ENCODE data around the gene SDK2. TPM values are rescaled to one million over a fixed set of nuclear protein-coding genes. Genes with fewer than 3 reads are reported as not detected.

The SDK2 gene
- total RNA-seq, 6 experiments from 2014 or later = 0.11 to 0.46 (median 0.25) TPM

DNA sequence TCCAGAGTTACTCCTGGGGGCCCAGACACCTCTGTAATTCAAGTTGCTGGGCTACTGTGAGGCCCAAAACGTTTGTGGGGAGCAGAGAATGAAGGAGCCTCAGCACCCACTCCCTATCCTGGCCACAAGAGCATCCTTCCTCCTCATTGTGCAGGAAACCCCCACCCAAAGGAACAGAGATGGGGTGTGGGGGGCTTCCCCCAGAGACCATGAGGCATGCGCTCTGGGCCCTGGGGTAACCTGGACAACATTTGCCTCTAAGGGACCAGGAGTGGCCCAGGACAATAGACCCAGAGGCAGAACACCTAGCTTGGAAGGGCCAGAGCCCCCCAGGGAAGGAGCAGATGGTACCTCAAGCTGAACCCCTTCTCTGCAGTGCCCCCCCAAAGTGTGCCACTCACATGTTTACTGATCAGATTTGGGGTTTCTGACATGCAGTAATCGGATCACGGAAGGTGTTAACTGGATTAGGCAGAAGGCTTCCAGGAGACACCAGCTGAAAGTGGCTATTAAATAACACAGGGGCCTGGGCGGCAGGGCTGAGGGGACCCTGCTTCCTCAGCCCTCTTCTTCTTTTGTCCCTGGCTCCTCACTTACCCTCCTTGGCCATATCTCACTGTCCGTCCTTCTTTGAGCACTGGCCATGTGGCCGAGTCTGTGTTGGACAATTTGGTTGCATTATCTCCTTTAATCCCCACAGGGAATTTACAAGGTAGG, 50.8 kb downstream of the SDK2 start:
- no peak for ATAC-seq
- intact Hi-C loops (cut with DNase I) = no loop called here
- no peak for DNase-seq
- Histone ChIP-seq H3K36me3 (no peaks in the 10 kb centered on the region), H3K27me3 (no peaks in the 10 kb centered on the region), H3K9me3 (no peaks in the 10 kb centered on the region), H3K27ac (no peak overlapping the region), H3K4me3 (no peak overlapping the region), H3K4me1 (no peaks in the 10 kb centered on the region)
- TF ChIP-seq, protein P1, sequence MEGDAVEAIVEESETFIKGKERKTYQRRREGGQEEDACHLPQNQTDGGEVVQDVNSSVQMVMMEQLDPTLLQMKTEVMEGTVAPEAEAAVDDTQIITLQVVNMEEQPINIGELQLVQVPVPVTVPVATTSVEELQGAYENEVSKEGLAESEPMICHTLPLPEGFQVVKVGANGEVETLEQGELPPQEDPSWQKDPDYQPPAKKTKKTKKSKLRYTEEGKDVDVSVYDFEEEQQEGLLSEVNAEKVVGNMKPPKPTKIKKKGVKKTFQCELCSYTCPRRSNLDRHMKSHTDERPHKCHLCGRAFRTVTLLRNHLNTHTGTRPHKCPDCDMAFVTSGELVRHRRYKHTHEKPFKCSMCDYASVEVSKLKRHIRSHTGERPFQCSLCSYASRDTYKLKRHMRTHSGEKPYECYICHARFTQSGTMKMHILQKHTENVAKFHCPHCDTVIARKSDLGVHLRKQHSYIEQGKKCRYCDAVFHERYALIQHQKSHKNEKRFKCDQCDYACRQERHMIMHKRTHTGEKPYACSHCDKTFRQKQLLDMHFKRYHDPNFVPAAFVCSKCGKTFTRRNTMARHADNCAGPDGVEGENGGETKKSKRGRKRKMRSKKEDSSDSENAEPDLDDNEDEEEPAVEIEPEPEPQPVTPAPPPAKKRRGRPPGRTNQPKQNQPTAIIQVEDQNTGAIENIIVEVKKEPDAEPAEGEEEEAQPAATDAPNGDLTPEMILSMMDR (IDR thresholded peaks at IDR 0.05) = no peak
- no peak for TF ChIP-seq POLR2A (IDR thresholded peaks at IDR 0.05)
- WGBS (ENCODE audit: insufficient coverage, low coverage, low lambda C conversion rate, missing lambda C conversion rate) = 56% methylated on average over 6 of the region's 7 CpGs

DNA sequence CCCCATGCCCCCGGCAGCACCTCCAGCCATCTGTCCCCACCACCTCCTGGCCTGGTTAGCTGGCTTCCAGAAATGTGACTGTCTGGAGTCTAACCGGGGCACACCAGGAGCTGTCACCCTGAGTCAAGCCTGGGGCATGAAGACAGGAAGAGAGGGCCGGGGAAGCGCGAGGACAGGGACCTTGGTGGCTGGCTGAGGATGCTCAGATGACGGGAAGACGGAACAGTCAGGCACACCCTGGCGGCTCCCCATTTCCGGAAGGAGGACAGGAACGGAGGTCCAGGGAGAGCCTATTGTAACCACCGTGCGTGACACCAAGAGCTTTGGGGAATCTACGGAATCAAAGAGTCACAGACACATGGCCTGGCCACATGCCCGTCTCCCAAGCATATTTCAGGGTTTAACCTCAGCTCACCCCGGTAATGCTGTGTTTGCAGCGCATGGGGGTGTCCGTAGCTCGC, 51.7 kb downstream of the SDK2 start:
- intact Hi-C loops (cut with DNase I) = no loop called here
- no peaks in the 10 kb centered on the region for H3K36me3 ChIP-seq
- H3K27ac ChIP-seq = no peak overlapping the region
- no peaks in the 10 kb centered on the region for H3K4me1 ChIP-seq
- 52% methylated on average over 12 of the region's 18 CpGs for WGBS (ENCODE audit: insufficient coverage, low coverage, low lambda C conversion rate, missing lambda C conversion rate)
- H3K4me3 ChIP-seq = no peak overlapping the region
- TF ChIP-seq POLR2A (IDR thresholded peaks at IDR 0.05) = no peak
- TF ChIP-seq, protein P1 (IDR thresholded peaks at IDR 0.05) = no peak
- ATAC-seq = peak in 1 of 4 donors; percentile 7
- H3K27me3 ChIP-seq = no peaks in the 10 kb centered on the region
- no peak for DNase-seq
- no peaks in the 10 kb centered on the region for H3K9me3 ChIP-seq

GRCh38 chr17:73592079-73592415, 52.2 kb downstream of the SDK2 start:
- TF ChIP-seq, protein P1 (IDR thresholded peaks at IDR 0.05) = no peak
- TF ChIP-seq POLR2A (IDR thresholded peaks at IDR 0.05) = no peak
- Histone ChIP-seq H3K27me3 (no peaks in the 10 kb centered on the region), H3K9me3 (no peaks in the 10 kb centered on the region), H3K27ac (no peak overlapping the region), H3K4me1 (no peaks in the 10 kb centered on the region), H3K36me3 (no peaks in the 10 kb centered on the region), H3K4me3 (no peak overlapping the region)
- ATAC-seq (no peak), DNase-seq (no peak)
- 8% methylated on average over 4 of the region's 6 CpGs for WGBS (ENCODE audit: insufficient coverage, low coverage, low lambda C conversion rate, missing lambda C conversion rate)
- intact Hi-C loops (cut with DNase I) = no loop called here

DNA sequence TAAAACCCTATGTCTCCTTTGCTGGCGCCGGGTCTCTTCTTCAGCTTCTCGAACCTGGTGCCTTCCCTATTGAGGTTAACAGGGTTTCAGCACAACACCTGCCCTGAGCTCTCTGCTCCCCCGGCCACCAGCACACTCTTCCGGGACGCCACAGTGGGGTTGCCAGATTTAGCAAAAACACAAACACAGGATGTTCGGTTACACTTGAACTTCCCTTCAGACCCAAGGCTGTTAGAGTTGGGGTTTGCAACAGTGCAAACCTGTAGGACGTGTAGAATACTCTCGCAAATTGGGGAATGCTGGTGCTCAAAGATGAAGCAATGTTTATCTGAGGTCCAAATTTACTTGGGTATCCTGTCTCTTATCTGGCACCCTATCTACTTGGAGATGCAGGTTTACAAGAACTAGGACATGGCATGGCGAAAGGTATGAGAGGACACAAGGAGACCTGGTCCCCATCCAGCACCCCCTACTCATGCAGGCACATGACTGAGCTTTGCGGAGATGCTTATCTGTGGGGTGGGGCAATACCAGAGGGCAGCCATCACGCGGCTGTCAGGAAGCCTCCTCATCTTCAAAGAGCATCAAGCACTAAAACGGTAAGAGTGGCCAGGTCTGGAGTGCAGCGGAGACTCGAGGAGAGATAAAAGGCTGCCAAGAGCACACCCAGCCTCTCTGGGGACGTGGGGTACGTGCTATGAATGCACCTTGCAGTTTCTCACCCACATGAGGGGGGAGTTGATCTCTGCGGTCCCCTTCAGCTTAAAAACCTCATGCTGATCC, 52.8 kb downstream of the SDK2 start:
- ATAC-seq = peak in 3 of 4 donors; percentile 16 to 40 (median 40)
- H3K27me3 ChIP-seq = no peaks in the 10 kb centered on the region
- no peaks in the 10 kb centered on the region for H3K9me3 ChIP-seq
- H3K36me3 ChIP-seq = no peaks in the 10 kb centered on the region
- 16% methylated on average over 10 of the region's 19 CpGs for WGBS (ENCODE audit: insufficient coverage, low coverage, low lambda C conversion rate, missing lambda C conversion rate)
- H3K4me3 ChIP-seq = no peak overlapping the region
- H3K27ac ChIP-seq = no peak overlapping the region
- DNase-seq = no peak
- intact Hi-C loops (cut with DNase I) = no loop called here
- no peaks in the 10 kb centered on the region for H3K4me1 ChIP-seq
- no peak for TF ChIP-seq POLR2A (IDR thresholded peaks at IDR 0.05)
- TF ChIP-seq, protein P1 (IDR thresholded peaks at IDR 0.05) = no peak

Measured in right lobe of liver (tissue), 6 donors.